GM18502 (cell line): ENCODE measurements around the gene KRT4.

Experiments used
- ATAC-seq: cut with Tn5 transposase; IDR thresholded peaks from one replicate; pipeline ENCODE4 v1.9.1; 2021; ENCODE audit warnings: mild to moderate bottlenecking; ENCODE audit not compliant: unreplicated experiment, poor library complexity

The KRT4 gene

GRCh38 chr12:52837413-52837741, 23.5 kb upstream of the KRT4 start:
- ATAC-seq = no peak

DNA sequence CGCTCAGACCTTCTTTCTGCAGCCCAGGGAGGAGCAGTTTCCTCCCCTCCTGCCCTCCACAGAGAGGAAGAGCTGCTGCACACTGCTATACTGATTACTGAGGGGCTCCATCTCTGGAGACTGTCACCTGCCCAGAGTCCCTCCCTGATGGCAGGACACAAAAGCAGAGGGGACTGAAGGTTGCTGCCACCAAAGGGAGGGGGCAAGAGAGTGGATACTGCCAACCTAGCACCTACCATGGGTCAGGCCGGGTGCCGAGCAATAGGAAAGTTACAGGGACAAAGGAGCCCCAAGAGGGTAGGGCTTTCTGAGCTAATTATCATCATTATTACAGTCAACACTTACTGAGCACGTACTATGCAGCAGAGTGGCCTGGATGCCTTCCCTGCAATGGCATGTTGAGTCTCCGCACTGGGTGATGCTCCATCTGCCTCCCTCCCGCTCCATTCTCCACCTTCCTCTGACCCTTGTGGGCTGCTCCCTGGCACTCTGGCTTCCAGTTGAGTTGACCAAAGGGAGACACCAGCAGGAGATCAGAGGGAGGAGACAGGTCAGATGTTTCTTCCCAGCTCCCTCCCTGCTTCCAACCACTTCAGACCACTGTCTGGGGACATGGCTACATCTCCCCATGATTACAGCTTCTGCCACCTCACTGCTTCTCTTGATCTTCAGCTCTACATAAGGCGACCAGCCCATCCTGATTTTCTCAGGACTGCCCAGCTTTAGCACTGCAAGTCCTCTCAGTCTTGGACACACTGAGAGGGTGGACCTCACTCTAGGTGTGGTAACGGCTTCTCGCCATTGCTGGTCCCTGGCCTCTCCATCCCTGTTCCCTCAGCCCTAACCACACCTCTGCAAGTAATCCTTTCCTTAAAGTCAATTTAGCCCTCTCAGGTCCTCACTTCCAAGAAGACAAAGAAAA, 22.8 kb upstream of the KRT4 start:
- ATAC-seq = no peak

DNA sequence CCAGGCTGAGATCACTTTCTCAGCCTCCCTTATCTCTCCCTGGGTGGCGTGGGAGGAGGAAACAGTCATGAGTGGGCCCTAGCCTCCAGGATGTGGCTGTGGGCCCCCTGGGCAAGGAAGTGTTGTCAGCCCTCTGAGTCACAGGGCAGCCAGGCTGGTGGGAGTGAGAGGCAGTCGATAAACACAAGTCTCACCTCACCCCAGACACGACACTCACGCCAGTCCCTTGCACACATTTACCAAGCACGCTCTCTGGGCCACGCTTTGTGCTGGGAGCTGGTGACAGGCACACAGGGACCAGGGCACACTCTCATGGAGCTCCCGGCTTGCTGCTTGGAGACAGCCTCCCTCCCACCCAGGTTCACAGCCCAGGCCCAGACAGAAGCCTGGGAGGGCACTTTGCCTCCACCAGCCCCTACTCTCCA, 22.1 kb upstream of the KRT4 start:
- ATAC-seq = no peak

DNA sequence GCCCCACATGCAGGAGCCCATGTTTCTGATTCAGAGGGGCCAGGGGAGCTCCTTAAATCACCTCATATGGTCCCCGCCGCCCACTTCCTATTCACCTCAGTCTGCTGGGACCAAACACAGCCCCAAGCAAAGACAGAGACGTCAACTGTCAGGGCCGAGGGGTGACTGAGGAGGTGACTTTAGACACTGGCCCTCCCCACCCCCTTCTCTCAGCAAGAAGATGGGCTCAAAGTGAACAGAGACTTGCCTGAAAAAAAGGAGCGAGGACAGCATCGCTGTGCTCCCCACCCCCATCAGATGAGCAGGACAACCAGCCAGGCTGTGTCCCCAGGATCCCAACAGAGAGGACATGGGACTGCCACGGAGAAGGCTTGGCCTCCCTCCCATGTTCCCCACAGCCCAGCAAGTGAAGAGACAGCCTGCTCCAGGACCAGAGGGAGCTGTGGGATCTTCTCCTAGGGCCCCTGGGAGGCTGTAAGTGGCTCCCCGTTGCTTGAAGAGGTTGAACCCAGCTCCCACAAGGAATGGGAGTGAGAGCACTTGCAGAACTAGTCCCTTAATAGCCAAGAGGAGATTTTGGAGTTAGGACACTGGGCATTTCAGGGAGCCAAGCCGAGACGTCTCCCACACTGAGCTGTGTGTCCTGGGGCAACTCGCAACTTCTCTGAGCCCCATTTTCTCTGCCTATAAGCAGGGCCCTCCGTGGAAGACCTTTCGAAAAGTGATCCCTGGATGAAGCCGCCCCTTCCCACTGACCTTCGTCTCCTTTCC, 21.5 kb upstream of the KRT4 start:
- no peak for ATAC-seq

GRCh38 chr12:52834727-52835001, 20.7 kb upstream of the KRT4 start:
- ATAC-seq = no peak

DNA sequence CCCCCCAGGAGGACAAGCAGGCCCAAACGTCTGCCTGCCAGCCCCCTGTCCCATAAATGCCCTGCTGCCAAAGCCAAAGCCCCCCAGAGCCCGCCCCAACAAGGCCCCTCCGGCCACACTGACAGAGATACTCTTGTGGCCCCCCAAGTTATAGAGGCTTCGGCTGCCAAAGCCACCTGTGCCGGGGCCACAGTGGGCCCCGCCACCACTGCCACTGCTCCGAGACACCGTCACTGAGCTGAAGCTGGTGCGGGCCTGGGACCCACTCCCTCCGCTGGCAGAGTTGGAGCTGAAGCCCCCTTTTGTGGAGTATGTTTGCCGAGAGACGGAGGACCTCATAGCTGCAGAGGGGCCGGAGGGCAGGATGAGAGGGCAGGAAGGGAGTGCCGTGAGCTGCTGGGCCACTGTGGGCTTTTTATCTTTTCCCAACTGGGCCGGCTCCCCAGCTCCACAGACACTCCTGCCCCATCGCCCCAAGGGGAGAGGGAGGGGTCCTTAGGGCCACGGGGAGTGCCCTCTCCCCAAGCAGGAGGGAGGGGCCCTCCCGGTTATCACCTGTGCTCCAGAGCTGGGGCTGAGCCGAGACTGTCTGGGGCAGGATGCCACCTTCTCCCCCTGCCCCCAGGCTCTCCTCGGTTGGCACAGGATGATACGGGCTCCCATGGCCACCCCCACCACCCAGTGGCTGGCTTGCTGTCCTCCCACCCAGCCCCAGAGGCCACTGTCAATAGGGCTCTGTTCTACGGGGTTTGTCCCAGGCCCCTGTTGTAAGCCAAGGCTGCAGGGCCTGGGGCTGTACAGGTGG, 20.2 kb upstream of the KRT4 start, which contains the start of gene KRT79:
Gene KRT79, minus strand, starts transcription at position 390 of the 805 bp plus-strand sequence. Its CDS starts 51 bp downstream, at position 339.
- no peak for ATAC-seq

DNA sequence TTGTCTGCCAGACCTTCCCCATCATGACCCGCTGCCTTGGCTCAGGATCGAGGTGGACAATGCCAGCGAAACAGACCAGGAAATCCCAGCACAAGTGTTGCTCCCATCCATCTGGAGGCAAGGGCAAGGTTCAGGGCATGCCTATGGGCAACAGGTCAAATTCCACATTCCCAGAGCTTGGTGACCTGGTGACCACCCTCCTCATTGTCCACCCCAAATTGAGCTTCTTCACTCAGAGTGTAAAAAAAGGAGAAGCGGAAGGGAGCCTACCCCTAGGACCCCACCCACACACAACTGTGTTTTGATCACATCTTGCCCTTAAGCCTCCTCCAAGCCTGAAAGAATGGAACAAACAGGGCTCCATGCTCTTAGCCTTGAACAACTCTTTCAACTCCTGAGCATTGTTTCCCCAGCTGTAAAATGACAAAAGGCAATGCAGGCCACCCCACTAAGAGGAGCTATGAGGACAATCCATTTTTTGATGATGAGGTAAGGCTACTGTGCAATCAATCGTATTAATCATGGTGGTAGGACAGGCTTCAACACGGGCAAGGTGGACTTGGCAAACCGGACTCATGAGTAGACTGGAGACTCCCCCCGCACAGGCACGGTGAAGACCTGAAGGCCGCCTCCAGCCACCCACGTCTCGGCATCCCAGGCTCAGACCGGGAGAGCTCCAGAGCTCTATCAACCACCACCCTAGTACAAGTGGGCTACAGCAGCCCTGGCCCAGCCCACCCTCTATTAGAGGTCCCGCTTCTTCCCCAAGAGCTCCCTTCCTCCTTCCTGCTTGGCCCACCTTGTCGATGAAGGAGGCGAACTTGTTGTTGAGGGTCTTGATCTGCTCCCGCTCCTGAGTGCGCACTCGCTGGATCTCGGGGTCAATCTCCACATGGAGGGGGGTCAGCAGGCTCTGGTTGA, 19.3 kb upstream of the KRT4 start:
- ATAC-seq = no peak

GRCh38 chr12:52832451-52832850, 18.5 kb upstream of the KRT4 start:
- no peak for ATAC-seq

- ATAC-seq = no peak
Measured at GRCh38 chr12:52831251-52831650, 17.3 kb upstream of the KRT4 start.

DNA sequence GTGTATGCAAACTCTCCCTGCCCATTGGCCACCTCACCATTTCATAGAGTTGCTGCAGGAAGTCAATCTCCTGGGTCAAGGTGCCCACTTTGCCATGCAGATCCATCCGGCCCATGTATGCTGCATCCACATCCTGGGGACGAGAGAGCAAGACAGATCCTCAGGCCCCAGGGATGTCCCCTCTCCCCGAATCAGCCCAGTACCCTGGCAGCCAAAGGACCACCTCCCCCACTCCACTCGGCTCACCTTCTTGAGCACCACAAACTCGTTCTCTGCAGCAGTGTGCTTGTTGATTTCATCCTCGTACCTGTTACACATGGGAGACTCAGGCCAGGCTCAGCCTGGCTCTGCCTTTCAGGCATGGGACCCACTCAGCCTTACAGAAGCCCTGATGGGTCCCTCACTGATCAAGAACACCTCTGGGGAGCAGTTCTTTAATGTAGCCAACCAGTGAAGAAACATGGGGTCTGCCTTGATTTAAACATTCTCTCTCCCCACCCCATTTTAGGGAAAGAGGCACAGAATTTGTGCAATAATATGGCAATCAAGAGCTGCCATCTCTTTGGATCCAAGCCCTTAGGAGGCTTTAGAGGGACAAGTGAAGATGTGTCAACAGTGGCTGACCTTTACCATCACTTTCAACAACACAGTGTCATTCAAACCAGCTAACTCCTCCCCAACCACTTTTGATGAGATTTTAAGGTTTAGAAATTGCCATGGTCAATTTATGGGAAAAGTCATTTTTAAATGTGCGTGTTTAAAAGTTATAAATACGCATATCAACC, 16.3 kb upstream of the KRT4 start:
- ATAC-seq = no peak

- no peak for ATAC-seq
Measured at GRCh38 chr12:52828591-52829021, 14.7 kb upstream of the KRT4 start.

GRCh38 chr12:52828156-52828555, 14.2 kb upstream of the KRT4 start:
- no peak for ATAC-seq

DNA sequence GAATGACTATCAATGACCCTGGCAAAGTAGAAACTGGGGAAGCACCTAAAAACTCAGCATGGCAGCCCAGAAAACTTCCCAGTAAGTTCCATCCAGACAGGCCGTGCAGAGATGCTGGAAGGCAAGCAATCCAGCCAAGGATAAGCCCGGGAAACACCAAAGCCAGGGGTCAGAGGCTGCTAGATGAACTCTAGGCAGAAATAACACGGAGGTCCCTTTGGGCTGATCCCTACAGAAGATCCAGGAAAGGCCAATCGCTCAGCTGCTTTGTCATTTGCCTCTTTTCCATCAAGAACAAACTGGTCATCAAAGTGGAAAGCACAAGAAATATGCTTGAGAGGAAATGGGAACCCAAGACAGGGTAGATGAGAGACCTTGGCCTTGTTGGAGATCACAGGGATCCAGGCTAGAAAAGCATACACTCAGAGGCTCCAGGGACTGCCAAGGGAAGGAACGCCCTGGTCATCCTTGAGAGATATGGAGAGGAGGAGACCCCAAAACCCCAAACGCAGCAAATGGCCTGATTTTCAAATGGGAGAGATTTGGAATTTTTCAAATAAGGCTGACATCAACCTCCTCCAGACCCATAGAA, 13.7 kb upstream of the KRT4 start:
- no peak for ATAC-seq

- ATAC-seq = no peak
Measured at GRCh38 chr12:52826611-52827498, 12.9 kb upstream of the KRT4 start.

DNA sequence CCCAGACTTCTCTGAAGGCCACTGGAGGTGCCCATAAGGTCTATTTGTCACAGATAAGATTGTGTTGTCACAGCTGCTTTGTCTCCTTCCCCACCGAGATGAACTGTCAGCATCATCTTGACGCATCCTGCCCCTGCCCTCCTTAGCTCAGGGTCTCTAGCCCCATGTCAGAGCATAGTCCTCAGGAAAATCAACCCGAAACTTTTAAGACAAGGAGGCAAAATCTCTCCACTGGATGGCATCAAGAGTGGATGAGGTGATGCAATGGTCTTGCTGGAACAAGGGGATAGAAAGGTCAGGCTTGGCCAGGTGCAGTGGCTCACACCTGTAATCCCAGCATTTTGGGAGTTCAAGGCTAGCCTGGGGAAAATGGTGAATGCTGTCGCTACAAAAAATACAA, 12.0 kb upstream of the KRT4 start:
- ATAC-seq = no peak

DNA sequence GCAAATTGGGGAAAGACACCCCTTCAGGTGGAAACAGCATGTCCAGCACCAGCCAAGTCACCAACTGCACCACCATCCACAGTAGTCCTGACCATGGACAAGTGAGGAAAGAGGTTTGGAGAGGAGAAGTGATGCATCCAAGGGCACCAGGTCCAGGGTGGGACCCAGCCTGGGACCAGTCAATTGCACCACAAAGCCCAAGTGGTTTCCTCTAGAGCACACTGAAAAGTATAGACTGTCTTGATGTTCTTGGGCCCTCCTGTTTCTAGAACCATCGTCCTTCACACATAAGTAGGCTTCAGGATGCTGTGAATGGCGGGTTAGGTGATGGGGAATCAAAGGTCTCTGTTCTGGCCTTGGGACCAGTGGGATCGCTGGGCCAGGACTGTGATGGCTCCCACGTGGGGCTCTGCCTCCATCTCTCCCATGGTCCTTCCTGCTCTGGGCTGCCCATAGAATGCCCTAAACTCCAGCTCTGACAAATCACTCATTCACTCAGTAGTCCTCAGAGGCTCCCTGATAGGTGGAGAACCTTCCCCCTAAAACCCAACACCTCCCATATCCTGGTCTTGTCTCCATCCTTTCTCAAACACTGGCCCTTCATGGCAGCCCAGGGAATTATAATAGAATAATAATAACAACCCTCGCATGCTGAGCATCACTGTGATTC, 11.0 kb upstream of the KRT4 start:
- ATAC-seq = no peak

DNA sequence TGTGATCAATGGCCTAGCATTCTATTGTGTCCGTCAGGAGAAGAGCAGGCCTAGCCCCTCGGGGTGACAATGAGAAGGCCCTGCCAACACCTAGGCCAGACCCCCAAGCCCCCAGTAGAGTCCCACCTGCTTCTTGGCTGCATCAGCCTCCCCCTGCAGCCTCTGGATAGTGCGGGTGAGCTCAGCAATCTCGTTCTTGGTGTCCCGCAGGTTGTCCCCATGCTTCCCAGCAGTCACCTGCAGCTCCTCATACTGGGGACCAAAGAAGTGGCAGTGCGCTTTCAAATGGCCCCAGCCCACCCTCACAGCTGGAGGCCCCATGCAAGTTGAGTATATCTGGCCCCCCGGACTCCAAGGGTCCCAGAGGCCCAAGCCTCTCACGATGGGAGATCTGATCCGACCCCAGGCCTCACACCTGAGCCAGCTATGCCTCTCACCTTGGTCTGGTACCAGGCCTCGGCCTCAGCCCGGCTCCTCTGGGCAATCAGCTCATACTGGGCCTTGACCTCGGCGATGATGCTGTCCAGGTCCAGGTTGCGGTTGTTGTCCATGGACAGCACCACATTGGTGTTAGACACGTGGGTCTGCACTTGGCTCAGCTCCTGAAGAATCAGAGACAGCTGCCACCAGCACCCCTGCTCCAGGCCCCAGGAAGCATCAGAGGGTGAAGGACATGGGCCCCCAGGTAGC, 10.0 kb upstream of the KRT4 start:
- no peak for ATAC-seq
